C1 segment of cervical spinal cord (tissue), 14 donors: ENCODE data around the gene EMSY.

Experiments
- DNase-seq, 14 donors: peaks; one replicate each; lab custom pipeline; 2025; lab: John Stamatoyannopoulos, UW

Gene EMSY

DNA sequence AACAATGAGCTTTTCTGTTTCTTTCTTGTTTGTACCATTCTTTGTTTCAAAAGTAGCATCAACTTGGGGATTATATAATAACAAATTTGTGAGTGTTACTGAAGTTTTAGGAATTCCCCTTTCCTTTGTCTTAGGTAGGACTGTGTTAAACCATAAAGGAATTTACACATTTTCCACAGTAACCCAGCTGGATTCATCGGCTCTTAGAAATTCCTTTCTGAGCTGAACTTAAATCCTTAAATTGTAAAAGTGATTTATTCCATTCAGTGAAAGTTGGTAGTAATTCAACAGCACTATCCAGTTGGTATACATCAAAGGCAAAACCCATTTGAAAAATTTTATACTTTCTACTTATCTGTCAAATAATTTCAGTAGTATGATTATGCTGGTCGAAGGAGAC, 11.8 kb downstream of the EMSY start:
- no peak for DNase-seq

DNA sequence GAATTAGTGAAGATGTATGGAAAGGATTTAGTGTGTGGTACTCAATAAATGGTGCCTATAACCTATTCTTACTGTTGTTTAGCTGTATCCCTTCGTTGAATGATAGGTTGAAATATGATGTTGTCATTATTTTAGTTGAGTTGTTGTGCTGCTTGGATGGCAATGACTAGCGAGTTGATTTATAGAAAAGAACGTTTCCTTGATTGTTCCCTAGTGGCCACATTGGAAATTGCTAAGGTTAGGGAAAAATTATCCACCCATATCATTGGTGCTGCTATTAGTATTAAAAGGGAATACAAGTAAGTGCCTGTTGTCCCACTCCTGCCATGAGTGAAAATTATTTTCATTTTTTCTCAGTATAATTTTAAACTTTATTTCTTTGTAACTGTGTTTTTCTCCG, 14.5 kb downstream of the EMSY start:
- no peak for DNase-seq

DNA sequence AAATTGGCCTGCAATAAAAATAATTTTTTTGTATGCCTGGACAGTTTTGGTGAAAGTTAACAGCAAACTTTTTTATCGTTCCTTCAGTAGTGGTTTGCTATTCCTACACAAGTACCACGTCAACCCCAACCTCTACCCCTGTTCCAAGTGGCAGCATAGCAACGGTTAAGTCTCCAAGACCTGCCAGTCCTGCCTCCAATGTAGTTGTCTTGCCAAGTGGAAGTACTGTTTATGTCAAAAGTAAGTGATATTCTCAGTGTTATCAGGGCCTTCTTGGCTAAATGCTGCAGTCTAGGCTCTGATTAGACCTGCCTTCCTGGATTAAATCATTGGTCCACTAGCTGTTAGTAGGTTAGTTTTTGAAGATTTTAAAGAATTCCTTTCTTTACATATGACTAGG, 15.0 kb downstream of the EMSY start:
- no peak for DNase-seq

DNA sequence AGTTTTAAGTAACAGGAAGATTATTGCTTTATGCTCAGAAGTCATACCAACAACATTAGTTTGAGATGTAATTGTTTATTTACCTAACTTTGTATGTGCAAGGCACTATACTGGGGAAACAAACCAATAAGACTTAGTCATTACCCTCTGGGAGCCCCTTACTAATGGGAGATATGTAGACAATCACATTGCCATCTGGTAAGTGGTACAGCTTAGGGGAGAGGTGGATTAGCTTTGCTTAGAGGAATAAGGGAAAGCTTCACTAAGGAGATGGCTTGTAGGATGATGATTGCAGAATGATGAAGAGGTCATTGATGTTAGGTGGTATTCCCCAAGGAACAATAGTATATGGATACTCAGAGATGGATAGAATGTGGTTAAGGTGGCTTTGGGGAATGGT, 17.5 kb downstream of the EMSY start:
- no peak for DNase-seq

DNA sequence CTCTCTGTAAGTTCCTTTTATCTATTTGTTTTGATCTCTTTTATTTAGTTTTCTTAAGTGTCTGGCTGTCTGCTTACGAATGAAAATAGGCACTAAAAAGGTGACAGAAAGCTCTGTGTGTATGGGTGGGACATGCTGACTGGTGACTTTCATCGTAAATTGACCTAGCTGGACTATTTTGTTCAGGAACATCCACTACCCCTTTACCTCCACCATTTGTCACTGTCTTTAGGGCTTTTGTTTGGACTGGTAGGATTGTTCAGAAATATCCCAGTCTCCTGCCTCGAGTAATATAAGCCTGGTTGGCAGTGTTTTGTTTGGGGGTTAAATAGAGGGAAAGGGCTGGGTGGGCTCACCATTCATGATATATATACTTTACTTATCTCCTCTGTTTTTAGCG, 20.9 kb downstream of the EMSY start:
- no peak for DNase-seq

DNA sequence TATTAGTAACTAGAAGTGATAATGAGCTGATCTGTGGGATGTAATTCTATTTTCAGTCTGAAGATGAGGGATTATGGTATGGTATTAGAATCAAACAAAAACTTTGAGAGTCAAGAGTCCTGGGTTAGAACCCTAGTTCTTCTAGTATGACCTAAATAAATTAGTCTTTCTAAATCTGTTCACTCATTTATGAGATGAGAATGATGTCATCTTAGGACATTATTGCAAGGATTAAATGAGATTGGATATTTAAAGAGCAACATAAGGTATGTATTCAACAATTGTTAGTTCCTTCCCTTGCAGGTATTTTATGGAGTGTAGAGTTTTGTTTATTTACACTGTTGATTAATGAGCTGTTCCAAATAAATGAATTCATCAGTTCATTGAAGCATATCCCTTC, 21.8 kb downstream of the EMSY start:
- DNase-seq = no peak

DNA sequence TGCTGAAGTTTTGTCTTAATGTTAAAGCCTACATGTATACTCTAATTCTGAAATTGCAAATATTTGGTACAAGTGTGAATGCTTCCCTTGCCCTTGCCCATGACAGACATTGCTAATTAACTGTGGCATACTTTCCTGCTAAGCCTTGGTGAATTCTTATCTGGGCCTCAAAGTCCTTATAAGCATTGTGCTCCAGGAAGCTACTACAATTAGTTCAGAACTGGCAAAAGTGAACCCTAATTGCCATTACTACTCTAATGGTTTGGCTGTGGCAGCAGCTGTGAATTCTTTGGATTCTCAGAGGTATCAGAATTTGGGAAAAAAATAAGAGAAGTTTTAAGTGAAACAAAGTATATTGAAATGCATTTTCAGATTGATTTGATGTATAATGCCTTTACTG, 24.3 kb downstream of the EMSY start:
- no peak for DNase-seq

DNA sequence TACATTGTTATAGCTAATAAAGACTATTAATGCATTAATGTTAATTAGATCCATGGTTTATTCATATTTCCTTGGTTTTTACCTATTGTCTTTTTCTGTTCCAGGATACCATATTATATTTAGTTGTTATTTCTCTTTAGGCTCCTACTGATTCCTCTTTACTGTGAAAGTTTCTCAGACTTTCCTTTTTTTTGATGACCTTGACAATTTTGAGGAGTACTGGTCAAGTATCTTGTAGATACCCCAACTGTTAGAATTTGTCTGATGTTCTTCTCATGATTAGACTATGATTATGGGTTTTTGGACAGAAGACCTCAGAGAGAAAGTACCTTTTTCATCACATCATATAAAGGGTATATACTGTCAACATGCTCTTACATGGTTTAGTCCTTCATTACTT, 26.6 kb downstream of the EMSY start:
- no peak for DNase-seq

DNA sequence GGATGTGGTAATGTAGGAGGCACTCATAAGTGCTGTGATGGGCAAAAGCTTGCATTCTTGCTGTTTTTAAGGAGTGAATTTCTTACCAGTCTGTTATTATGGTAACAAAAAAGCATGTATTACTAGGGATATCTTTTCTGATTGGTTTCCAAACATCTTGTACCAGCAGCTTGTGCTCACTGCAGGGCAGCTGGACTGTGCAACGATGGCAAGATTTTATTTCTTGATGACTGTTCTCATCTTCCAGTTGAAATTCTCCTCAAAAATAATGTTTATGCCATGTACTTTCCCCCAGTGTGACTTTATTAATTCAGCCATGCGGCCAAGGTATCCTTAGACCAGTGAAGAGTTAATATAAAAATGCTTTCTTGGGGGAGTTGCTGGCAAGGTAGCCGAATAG, 35.4 kb downstream of the EMSY start:
- DNase-seq = peak in 1 of 14 donors; percentile 19

DNA sequence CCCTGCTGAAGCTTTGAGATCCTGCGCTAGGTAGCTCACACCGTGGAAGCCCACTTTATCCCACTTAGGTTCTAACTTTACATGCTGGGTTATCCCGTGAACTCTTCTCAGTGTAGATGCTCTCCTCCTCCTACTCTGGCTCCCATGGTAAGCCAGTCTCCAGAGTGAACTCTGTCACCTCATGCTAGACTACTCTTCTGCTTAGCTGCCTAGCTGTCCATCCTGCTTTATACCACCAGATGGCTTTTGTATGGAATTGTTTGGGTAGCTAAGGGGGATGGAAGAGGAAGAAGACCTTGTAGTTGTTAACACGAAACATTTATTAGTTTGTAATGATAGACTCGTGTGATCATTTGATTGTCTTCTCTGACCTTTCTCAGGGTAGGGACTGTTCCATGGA, 46.8 kb downstream of the EMSY start:
- DNase-seq = no peak

DNA sequence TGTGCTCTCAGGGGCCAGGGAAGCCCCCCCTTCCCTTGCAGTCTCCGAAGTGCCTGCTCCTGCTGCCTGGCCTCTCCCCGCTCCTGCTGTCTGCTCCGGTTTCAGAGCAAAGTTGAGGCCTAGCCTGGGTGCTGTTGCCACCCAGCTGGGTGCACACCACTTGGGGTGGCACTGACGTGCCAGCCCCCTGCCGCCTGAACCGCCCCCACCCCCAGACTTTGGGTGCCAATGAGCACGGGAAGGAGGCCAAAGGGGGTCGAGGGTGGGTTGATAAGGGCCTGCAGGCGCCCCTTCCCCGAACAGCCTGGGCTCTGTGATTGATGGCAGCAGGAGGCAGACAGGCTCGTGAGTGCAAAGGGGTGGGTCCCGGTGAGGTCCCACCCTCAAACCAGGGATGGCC, 48.2 kb downstream of the EMSY start:
- DNase-seq = no peak

DNA sequence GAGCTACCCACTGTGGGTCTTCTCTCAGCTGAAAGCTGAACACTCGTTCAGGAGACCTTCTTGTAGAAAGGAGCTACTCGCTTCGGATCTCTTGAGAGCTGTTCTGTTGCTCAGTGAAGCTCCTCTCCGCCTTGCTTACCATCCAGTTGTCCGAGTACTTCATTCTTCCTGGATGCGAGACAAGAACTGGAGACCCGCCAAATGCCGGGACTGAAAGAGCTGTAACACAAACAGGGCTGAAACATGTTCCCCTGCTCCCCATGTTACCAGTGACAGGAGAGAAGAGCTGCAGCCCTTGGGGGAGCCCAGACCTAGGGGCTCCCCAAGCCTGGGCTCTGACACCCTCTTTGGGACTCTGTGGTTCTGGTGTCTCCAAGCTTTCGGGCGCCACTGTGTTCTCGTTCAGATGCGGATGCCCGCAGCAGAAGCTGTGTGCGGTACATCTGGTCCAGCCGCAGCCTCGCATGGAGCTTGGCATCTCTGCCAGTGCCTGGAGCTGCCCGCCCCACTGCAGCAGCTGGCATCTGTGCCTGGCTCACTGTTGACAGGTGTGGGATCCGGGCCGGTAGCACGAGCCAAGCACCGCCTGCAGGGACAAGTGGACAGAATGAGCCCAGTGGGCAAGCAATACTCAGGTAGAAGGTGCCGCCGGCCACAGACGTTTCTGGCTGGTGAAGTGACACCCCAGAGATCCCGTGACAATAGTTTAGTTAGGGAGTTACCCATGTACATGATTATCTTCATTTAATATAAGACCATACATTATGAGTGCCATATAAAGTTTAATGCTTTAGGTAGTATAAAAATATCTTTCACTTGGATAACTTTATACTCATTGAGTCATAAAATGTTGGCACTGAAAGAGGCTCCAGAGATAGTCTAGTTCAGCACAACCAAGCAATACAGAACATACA, 49.1 kb downstream of the EMSY start:
- no peak for DNase-seq

DNA sequence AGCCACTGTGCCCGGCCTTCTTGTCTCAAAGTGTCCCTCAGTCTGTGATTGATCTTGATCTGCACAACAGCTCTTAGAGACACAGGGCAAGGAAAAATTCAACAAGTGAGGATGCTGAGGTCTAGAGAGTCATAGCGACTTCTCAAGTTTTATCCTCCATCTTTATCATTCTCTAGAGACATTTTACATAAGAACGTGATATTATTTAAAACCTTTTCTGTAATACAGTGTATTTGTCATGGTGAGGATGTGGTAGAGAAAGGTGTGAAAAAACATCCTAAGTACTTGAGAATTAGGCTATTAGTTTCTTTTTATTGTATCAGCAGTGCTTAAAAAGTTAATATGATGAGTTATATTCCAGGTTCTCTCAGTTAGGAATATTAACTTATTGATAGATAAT, 50.2 kb downstream of the EMSY start:
- DNase-seq = no peak

DNA sequence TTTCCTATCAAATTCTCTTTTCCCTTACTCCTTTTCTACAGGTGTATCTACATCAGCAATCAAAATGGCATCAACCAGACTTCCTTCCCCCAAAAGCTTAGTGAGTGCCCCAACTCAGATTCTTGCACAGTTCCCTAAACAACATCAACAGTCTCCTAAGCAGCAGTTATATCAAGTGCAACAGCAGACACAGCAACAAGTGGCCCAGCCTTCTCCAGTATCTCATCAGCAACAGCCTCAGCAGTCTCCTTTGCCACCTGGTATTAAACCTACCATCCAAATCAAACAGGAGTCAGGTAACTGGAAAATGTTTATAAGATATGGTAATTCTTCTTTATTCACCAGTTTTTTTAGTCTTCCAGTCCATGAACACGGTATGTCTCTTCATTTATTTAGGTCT, 51.4 kb downstream of the EMSY start:
- no peak for DNase-seq

DNA sequence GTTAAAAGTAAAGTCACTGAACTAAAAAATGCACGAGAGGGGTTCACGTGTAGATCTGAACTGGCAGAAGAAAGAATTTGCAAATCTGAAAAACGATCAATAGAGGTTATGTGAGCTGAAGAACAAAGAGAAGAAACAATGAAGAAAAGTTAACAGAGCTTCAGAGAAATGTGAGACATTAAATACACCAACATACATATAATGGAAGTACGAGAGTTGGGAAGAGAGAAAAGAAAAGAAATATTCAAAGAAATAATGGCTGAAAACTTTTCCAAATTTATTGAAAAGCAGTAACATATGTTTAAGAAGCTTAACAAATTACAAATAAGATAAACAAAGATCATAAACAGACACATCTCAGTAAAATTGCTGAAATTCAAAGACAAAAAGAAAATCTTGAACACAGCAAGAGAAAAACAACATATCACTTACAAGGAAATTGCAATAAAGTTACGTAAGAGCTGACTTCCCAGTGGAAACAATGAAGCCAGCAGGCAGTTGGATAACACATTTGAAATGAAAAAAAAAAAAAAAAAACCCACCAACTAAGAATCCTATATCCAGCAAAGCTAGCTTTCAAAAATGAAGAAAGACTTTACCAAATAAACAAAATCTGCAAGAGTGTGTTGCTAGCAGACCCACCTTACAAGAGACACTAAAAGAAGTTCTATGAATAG, 56.8 kb downstream of the EMSY start:
- DNase-seq = no peak

DNA sequence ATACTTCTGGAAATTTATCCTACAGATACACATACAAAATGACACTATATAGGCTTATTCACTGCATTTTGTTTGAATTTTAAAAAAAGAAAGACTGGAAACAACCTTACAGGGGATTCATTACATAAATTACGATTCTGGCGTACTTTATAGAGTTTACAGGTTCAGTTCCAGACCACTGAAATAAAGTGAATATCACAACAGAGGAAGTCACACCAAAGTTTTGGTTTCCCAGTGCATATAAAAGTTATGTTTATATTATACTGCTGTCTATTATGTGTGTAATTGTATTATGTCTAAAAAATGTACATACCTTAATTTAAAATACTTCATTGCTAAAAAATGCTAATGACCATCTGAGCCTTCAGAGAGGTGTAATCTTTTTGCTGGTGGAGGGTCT, 62.0 kb downstream of the EMSY start:
- DNase-seq = no peak

DNA sequence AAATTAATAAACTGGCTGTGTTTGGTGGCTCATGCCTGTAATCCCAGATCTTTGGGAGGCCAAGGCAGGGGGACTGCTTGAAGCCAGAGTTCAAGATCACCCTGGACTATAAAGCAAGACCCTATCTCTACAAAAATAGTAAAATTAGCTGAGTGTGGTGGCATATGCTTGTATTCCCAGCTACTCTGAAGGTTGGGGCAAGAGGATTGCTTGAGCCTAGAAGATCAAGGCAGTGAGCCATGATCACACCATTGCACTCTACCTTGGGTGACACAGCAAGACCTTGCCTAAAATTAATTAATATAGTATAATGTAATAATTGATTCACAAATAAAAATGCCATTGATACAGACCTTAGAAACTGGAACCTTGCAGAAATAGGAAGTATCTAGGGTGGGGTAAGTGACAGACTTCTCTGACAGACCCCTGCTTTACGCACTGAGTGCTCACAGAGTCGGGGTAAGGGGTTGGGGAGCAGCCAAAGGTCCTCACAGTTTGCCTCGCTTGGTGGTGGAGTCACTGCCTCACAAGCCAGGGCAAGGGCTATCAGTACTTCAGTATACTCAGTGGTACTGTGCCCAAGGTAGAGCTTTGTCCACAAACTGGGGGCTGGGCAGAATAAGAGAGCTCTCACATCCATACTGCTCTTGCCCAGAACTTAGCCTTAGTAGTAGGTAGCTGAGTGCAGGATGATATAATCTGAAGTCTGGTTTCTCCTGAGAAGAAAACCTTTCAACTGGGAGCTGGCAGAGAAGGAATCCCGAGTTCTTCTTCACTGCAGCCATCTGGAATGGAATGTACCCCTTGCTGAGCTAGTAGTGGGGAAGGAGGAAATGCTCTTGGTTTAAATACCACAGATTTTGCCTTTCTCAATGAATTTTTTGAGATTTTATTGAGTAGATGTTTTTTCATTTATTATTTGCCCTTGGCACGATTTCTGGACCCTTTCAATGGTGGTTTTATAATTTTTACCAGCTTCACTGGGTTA, 65.5 kb downstream of the EMSY start:
- peak in 1 of 14 donors; percentile 6 for DNase-seq

DNA sequence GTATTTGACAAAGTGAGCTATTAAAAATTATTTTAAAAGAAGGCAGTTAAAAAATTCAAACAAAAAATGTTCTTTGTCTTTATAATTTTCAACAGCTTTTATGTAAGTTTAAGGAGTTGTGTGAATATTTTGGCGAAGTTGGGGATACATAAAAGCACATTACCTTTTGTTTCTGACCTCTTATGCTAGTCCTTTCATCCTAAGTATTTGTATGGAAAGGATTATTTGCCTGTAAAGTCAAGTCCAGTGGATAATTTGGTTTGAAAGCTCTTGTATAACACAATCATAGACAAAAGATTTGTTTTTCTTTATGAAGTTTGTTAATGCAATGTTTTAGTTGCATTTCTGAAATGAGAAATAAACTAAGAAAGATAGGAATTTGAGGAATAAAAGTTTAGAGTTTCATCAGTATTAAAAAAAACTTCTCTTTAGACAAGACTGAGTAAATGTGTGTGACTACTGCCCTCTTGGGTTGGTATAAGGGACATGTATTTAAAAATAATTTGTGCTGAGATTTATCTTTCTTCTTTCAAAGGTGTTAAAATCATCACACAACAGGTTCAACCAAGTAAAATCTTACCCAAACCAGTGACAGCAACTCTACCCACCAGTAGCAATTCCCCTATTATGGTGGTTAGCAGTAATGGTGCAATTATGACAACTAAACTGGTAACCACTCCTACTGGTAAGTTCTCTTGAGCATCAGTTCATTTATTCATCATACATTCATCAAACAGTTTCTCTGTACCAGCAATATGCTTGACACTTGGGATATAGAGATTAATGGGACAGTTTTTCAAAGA, 68.2 kb downstream of the EMSY start:
- no peak for DNase-seq

DNA sequence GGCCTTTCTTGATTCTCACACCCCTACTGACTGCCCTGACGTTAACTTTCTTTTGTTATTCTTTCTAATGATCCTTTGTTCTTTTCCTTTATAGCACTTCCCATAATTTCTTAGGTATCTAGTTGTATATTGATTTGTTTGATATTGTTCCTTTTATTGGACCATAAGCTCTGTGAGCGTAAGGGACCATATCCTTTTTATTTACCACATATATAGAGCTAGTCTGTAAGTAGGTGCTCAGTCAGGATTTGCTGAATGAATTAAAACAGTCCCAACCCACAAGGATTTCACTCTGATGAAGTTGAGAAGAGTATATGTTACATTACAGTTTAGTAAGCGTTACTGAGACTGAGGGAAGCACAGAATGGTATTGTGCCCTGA, 68.8 kb downstream of the EMSY start:
- DNase-seq = no peak

DNA sequence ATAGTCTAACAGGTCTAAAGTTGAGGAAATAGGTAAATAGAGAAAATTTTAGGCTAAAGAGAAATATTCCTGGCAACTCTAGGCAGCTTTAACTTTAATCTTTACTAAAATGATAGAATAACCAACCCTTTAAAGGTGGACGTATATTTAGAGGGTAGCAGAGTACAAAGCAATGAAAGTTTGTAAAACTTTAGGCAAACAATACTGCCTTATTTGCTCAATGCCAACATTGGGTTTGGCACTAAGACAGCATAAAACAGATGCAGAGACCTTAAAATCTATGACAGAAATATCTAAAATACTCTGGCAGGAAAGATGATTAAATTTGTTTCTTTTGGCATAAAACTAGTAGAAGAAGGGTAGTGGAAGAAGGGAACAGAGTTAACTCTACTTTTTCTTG, 70.7 kb downstream of the EMSY start:
- DNase-seq = no peak

DNA sequence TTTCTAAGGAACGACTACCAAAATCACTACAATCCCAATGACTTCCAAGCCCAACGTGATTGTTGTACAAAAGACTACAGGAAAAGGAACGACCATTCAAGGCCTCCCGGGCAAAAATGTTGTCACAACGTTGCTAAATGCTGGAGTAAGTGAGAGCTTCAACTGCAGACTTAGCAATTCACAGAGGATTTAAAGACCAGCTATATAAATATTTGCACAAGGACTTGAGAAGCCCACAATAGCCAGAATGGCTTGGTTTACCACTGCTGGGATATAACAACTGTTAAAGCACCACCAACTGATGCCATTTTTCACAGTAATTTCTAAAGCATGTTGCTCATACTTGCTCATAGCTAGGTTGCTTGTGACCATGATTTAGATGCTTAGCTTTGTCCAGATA, 78.3 kb downstream of the EMSY start:
- DNase-seq = no peak
